Thyroid gland (tissue), 4 donors: ENCODE results near the gene TH.

ENCODE experiments used
- CTCF ChIP-seq, 6 experiments: fragments of 200-600 bp in 3 of 6; fragments of 450-650 bp in 3 of 6; sonication (generic) in 3 of 6; IDR thresholded peaks; one replicate each; pipeline ENCODE4 v1.5.1; 2016 to 2019; ENCODE audit warnings: antibody characterized with exemption in 6 of 6, mild to moderate bottlenecking in 2 of 6, inconsistent platforms in 1 of 6, moderate library complexity in 1 of 6
- POLR2A ChIP-seq, 2 donors: fragments of 450-650 bp; IDR thresholded peaks; one replicate each; pipeline ENCODE4 v1.6.1; 2017; ENCODE audit warnings: antibody characterized with exemption in 2 of 2, mild to moderate bottlenecking in 2 of 2, moderate library complexity in 1 of 2

DNA sequence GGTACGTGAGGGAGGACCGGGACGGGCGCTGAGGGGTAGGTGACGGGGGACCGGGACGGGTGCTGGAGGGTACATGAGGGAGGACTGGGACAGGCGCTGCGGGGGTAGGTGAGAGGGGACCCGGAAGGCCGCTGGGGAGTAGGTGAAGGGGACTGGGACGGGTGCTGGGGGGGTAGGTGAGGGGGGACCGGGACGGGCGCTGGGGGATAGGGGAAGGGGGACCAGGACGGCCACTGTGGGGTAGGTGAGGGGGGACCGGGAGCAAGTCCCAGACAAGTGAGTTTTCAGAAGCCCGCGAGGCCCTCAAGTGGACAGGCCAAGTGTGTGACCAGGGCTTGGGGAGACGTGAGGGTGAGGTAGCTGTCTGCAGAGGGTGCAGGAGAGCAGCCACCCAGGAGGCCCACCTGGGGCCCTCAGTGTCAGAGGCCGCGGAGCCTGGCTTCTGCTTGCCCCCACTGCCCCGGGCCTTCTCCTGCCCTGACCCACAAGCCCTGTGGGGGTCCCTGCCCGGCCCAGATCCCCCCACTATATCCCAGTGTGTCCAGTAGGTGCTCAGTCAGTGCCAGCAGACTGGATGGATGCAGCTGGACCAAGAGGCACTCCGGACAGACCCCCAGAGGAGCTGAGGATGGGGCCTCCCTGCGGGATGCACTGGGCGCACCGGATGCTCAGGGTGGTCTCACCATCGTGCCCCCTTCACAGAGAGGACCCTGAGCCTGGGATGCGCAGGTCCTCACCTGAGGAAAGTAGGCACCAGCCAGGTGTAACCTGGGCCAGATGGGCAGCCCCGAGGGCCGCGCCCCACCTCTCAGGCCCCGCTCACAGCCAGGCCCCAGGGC lies 44.2 kb upstream of the TH start:
- TF ChIP-seq CTCF (IDR thresholded peaks at IDR 0.05) = no peak
- TF ChIP-seq POLR2A (IDR thresholded peaks at IDR 0.05) = no peak
